ENCODE data around the gene POPDC2. TPM values are rescaled to one million over a fixed set of nuclear protein-coding genes. Genes with fewer than 3 reads are reported as not detected.

Gene POPDC2
- total RNA-seq, 4 donors from 2014 or later, result 0.18 to 3.8 (median 0.91) TPM; not detected in 1

- H3K36me3 ChIP-seq, result no peaks in the 10 kb centered on the region
- no peak for DNase-seq
- WGBS, 2 donors, result 61 to 69% methylated on average over 6 to 8 of the region's 8 CpGs
- intact Hi-C loops (cut with DNase I), result no loop called here
- peaks cover 0 to 41% (median 22%) of the 10 kb centered on the region in 3 donors for H3K4me1 ChIP-seq
- peak overlapping the region in 3 of 4 donors; percentile 45 to 80 (median 58) for H3K27ac ChIP-seq
- no peak overlapping the region for H3K4me3 ChIP-seq
- H3K27me3 ChIP-seq, result no peaks in the 10 kb centered on the region
- no peaks in the 10 kb centered on the region for H3K9me3 ChIP-seq
- TF ChIP-seq POLR2A (IDR thresholded peaks at IDR 0.05), result no peak
- TF ChIP-seq, protein P1, sequence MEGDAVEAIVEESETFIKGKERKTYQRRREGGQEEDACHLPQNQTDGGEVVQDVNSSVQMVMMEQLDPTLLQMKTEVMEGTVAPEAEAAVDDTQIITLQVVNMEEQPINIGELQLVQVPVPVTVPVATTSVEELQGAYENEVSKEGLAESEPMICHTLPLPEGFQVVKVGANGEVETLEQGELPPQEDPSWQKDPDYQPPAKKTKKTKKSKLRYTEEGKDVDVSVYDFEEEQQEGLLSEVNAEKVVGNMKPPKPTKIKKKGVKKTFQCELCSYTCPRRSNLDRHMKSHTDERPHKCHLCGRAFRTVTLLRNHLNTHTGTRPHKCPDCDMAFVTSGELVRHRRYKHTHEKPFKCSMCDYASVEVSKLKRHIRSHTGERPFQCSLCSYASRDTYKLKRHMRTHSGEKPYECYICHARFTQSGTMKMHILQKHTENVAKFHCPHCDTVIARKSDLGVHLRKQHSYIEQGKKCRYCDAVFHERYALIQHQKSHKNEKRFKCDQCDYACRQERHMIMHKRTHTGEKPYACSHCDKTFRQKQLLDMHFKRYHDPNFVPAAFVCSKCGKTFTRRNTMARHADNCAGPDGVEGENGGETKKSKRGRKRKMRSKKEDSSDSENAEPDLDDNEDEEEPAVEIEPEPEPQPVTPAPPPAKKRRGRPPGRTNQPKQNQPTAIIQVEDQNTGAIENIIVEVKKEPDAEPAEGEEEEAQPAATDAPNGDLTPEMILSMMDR (IDR thresholded peaks at IDR 0.05), result no peak
Measured at GRCh38 chr3:119630128-119630879, 30.1 kb downstream of the POPDC2 start.

DNA sequence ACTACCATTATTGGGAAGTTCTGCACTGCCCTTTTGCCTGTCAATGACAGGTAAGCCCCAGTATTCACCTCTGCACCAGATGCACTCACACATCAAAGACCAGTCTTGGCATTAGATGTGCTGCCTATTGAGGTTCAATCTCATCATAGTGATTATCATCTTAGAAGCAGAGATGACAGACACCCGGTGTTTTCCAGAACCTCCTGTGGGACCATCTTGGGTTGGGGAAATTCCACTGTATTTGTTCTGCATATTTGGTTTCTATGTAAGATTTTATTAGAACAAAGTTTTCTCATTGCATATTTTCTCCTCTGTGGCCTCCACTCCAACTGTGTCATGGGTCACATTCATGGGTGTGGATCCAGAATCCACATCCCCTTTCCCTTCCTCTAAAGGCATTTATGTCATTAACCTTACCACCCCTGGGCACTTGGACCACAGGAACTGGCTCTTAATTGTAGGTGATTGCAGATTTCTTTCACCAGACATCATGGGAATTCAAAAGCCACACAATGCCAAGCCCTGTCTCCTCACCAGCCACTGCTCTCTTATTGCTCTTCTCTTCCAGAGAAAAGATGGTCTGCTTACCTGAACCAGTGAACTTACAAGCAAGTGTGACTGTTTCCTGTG, 31.5 kb downstream of the POPDC2 start:
- no peak for DNase-seq
- no peaks in the 10 kb centered on the region for H3K27me3 ChIP-seq
- peaks cover 0 to 41% (median 22%) of the 10 kb centered on the region in 3 donors for H3K4me1 ChIP-seq
- no peaks in the 10 kb centered on the region for H3K36me3 ChIP-seq
- 56 to 71% methylated on average over 1 of the region's 1 CpG for WGBS, 2 donors
- H3K27ac ChIP-seq, result peak overlapping the region in 3 of 4 donors; percentile 48 to 79 (median 58)
- no peak for TF ChIP-seq POLR2A (IDR thresholded peaks at IDR 0.05)
- TF ChIP-seq, protein P1 (IDR thresholded peaks at IDR 0.05), result no peak
- H3K4me3 ChIP-seq, result no peak overlapping the region
- no peaks in the 10 kb centered on the region for H3K9me3 ChIP-seq
- intact Hi-C loops (cut with DNase I), result no loop called here

DNA sequence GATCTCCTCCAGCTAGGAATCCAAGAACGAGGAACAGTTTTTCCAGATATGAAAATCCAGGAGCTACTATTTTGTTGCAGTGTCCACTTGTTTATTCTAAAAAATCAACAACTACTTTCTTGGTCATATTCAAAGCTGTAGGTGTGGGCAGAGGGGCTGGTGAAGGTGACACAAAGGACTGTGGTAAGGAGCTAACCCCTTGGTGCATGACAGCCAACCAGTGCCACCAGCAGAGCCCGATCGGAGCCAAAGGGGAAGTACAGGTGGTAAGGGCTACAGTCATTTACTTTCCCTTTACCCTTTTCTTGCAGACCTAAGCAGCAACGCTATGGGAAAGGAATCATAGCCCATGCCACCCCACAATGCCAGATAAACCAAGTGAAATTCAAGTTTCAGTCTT, 32.0 kb downstream of the POPDC2 start:
- Histone ChIP-seq H3K4me1 (peaks cover 0 to 41% (median 22%) of the 10 kb centered on the region in 3 donors), H3K27ac (peak overlapping the region in 3 of 4 donors; percentile 48 to 79 (median 50)), H3K4me3 (no peak overlapping the region), H3K27me3 (no peaks in the 10 kb centered on the region), H3K36me3 (no peaks in the 10 kb centered on the region), H3K9me3 (no peaks in the 10 kb centered on the region)
- DNase-seq, result no peak
- 64 to 66% methylated on average over 4 of the region's 4 CpGs for WGBS, 2 donors
- TF ChIP-seq POLR2A (IDR thresholded peaks at IDR 0.05), result no peak
- intact Hi-C loops (cut with DNase I), result no loop called here

DNA sequence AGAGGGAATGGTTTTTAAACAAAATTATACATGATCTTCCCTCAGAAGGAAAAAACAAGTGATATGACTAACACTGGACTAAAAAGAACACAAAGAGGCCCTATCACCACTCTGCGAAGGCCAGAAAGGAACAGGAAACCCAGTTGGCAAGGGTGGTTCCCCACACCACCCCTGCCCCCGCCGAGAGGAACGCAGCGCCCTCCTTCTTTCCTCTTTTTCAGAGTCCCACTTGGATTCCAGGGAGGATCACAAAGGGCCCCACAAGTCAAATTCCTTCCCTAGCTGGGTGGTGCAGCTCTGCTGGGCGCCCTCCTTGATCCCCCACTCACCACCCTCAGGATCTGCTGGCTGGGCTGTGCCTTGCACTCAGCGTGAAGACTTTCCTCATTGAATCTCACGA, 32.9 kb downstream of the POPDC2 start:
- H3K4me3 ChIP-seq, result no peak overlapping the region
- H3K9me3 ChIP-seq, result no peaks in the 10 kb centered on the region
- no peaks in the 10 kb centered on the region for H3K36me3 ChIP-seq
- WGBS, 2 donors, result 51 to 68% methylated on average over 8 of the region's 8 CpGs
- H3K4me1 ChIP-seq, result peaks cover 0 to 41% (median 22%) of the 10 kb centered on the region in 3 donors
- DNase-seq, result no peak
- intact Hi-C loops (cut with DNase I), result no loop called here
- TF ChIP-seq POLR2A (IDR thresholded peaks at IDR 0.05), result no peak
- no peaks in the 10 kb centered on the region for H3K27me3 ChIP-seq
- H3K27ac ChIP-seq, result peak overlapping the region in 3 of 4 donors; percentile 50 to 79 (median 50)

- H3K9me3 ChIP-seq, result no peaks in the 10 kb centered on the region
- peak overlapping the region in 1 of 4 donors; percentile 49 for H3K27ac ChIP-seq
- H3K36me3 ChIP-seq, result no peaks in the 10 kb centered on the region
- H3K27me3 ChIP-seq, result no peaks in the 10 kb centered on the region
- intact Hi-C loops (cut with DNase I), result no loop called here
- no peak overlapping the region for H3K4me3 ChIP-seq
- peaks cover 0 to 41% (median 15%) of the 10 kb centered on the region in 3 donors for H3K4me1 ChIP-seq
- DNase-seq, result no peak
- TF ChIP-seq, protein P1 (IDR thresholded peaks at IDR 0.05), result no peak
- no peak for TF ChIP-seq POLR2A (IDR thresholded peaks at IDR 0.05)
- 75% methylated on average over 1 of the region's 1 CpG; no CpG with 5 or more reads in 1 of the 2 donors for WGBS, 2 donors
Measured at GRCh38 chr3:119626196-119626595, 34.2 kb downstream of the POPDC2 start.
